Measurements from ENCODE around the gene ZNF280B.
"Not testable (repeated sequence)": the region's sequence is repeated elsewhere in the genome, so short reads cannot be mapped to it uniquely, and the experiment has no call there.

ZNF280B gene

DNA sequence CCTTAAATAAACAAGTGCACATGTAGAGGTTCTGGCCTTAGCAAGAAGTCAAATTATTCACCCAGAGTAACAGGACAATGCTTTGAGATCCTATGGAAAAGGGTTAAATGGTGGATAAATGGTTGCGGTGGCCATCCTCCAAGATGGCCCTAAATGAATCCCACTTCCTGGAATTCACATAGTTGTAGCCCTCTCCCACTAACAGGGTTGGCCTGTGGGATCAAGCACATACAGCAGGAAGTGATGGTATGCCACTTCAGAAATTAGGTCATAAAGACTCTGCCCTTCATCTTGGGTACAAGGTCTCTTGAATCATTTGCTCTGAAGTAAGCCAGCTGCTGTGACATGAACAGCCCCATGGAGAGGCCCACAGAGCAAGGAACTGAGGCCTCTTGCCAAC is 1.8 kb downstream of the ZNF280B start:
- no peak for DNase-seq

- no peak for DNase-seq
Observed at GRCh38 chr22:22498267-22498666, 10.3 kb downstream of the ZNF280B start.

GRCh38 chr22:22491589-22491988 is 17.0 kb downstream of the ZNF280B start:
- not testable (repeated sequence) for DNase-seq

GRCh38 chr22:22488736-22489135 is 19.8 kb downstream of the ZNF280B start:
- no peak for DNase-seq

DNA sequence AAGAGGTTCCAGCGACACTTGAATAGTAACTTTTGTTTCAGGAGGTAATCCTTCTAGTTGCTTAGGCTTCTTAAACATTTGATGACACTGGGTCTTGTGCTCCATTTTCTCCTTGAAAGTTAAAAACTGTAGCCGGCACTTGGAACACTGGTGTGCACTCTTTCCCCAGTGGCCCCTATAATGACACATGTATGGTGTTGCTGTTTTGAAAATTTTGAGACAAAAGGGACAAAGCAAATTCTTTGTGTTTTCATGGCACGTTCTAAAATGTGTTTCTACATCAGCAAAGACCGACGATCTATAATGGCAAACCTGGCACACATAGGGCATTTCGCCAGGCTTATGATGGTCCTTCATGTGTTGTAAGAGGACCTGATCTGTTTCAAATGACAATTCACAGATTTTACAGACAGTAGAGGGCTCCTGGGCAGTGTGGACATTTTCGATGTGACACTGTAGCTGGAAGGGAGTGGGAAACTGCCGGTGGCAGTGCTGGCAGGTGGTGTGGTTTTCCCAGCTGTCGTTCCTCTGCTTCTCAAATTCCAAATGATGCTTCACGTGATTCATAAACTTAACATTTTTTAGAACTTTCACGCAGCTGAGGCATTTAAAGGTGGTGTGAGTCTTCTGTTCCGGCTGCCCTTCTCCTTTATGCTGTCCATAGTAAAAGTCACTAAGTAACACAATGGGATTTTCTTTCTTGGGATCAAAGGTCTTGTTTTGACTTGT is 20.5 kb downstream of the ZNF280B start:
- no peak for DNase-seq

DNA sequence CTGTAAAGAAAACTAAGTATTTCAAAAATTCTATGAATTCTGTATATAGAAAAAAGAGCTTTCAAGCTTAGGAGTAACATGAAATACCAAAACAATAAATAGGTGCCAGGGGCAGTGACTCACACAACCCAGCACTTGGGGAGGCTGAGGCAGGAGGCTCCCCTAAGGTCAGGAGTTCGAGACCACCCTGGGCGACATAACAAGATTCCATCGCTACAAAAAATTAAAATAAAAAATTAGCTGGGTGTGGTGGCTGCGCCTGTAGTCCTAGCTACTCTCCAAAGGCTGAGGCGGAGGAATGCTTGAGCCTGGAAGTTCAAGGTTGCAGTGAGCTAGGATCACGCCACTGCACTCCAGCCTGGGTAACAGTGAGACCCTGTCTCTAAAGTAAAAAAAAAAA is 21.5 kb downstream of the ZNF280B start:
- no peak for DNase-seq

DNA sequence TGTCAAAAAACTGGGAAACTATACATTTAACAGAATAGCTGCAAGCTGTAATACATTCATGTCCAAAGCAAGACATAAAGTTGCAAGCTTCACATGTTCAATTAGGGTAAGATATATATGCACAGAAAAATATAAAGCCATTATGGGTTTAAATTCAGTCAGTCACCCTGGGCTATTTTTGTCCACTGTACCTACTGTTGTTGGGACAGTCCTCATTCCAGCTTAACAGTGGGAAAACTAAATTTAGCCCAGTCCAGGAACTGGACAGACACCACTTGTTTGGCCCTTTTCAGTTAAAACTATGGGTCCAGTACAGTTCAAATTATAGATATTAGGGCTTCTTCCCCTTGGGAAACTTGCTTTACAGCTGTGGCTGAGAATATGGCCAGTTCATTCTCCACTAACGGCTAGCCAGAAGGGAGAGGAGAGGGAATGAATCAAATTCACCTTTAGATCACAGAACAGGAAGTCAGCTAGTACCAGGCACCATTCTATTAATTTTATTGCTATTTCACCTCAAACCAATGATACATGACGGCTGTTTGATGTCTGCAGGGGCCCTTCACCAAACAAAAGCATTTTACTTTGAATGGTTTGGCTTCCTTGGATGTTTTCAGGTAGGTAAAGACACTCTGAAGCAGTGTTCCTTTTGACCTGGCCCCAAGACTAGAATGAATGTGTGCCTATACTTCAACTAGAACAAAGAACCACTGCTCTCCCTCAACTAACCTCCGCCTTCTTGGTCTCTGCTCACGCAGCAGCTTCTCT is 22.2 kb downstream of the ZNF280B start:
- DNase-seq, result no peak

GRCh38 chr22:22485524-22485923 is 23.0 kb downstream of the ZNF280B start:
- no peak for DNase-seq

DNA sequence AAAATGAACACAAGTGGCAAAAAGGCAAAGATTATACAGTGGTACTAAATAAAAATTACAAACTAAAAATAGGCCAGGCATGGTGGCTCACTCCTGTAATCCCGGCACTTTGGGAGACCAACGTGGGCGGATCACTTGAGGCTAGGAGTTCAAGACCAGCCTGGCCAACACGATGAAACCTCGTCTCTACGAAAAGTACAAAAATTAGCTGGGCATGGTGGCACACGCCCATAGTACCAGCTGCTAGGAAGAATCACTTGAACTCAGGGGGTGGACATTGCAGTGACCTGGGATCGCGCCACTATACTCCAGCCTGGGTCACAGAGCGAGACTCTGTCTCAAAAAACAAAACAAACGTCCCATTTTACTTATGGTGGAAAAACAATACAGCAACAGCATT is 24.5 kb downstream of the ZNF280B start:
- no peak for DNase-seq

GRCh38 chr22:22480940-22481339 is 27.6 kb downstream of the ZNF280B start:
- DNase-seq, result no peak

- no peak for DNase-seq
Observed at GRCh38 chr22:22479999-22480532, 28.5 kb downstream of the ZNF280B start.

DNA sequence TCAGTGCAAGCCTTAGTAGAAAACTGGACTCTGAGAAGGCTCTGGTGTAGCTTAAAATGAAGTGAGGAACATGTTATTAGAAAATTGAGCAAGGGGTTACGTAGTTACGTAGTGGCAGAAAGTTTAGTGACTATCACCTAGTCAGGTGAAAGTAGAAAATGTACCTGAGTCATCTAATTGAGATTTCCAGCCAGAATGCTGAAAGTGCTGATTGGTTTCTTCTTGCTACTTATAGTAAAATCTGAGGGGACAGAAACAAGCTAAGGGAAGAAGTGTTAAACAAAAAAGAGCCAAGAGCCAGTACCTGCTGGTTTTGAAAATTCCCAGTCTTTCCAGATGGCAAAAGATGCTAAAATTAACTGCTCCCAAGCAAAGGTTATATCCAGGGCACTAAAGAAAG is 29.4 kb downstream of the ZNF280B start:
- no peak for DNase-seq

DNA sequence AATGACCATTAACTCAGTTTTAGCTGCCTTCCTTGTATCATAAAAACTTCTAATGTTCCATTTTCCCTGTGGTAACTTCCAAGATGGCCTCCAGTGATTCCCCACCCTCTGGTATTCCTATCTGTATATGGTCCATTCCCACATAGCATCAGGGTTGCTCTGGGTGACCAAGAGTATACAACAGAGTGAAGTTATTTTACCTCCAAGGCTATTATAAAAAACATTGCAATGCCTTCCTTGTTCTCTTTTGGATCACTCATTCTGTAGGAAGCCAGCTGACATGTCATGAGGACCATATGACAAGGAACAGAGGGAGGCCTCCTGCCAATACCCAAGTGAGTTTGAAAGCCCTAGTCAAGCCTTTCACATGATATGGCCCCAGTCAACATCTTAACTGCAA is 30.1 kb downstream of the ZNF280B start:
- no peak for DNase-seq

- DNase-seq, result no peak
Observed at GRCh38 chr22:22474733-22475132, 33.8 kb downstream of the ZNF280B start.

DNA sequence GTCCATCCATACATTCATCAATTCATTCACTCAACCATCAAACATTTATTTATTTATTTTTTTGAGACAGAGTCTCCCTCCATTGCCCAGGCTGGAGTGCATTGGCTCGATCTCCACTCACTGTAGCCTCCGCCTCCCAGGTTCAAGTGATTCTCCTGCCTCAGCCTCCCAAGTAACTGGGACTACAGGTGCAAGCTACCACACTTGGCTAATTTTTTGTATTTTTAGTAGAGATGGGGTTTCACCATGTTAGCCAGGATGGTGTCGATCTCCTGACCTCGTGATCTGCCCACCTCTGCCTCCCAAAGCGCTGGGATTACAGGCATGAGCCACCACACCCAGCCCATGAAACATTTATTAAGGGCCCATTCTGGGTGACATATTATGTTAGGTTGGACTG is 37.4 kb downstream of the ZNF280B start:
- DNase-seq, result not testable (repeated sequence)

GRCh38 chr22:22469527-22469926 is 39.0 kb downstream of the ZNF280B start:
- no peak for DNase-seq

DNA sequence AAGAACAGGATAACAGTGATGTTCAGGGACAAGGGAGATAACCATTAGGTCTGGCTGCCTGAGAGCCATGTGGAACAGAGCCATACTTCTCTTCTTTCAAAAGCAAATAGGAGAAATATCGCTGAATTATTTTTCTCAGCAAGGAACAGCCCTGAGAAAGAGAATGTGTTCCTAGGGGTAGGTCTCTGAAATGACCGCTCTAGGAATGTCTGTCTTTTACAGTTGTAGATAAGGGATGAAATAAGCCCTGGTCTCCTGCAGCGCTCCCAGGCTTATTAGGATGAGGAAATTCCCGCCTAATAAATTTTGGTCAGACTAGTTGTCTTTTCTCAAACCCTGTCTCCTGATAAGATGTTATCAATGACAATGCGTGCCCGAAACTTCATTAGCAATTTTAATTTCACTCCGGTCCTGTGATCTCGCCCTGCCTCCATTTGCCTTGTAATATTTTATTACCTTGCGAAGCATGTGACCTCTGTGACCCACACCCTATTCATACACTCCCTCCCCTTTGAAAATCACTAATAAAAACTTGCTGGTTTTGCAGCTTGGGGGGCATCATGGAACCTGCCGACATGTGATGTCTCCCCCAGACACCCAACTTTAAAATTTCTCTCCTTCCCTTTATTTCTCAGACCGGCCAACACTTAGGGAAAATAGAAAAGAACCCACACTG is 39.6 kb downstream of the ZNF280B start:
- not testable (repeated sequence) for DNase-seq

GRCh38 chr22:22467112-22467511 is 41.4 kb downstream of the ZNF280B start:
- no peak for DNase-seq

- DNase-seq, result no peak
Observed at GRCh38 chr22:22465782-22466181, 42.8 kb downstream of the ZNF280B start.

DNA sequence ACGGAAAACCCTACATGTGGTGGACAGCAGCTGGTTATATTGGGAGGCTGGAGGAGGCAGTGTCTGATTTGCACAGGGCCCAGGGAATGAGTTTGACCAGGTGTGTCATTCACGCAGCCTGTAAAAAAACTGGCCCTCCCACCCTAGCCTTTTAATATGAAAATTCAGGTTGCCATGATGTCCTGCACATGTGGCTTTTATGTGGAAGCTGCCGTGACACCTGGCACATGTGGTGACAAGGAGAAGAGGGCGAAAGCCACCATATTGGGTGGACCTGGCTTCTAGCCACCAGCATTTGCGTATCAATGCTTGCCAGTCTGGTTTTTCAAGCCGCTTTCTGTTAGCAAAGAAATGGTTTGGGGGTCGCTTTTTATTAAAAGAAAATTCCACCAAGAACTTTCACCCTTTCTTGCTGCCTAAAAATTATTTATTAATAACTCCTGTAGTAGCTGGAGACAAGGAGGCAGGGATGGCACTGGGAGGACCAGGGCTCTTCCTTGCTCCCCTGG is 43.4 kb downstream of the ZNF280B start:
- no peak for DNase-seq

- no peak for DNase-seq
Observed at GRCh38 chr22:22464541-22465054, 43.9 kb downstream of the ZNF280B start.

DNA sequence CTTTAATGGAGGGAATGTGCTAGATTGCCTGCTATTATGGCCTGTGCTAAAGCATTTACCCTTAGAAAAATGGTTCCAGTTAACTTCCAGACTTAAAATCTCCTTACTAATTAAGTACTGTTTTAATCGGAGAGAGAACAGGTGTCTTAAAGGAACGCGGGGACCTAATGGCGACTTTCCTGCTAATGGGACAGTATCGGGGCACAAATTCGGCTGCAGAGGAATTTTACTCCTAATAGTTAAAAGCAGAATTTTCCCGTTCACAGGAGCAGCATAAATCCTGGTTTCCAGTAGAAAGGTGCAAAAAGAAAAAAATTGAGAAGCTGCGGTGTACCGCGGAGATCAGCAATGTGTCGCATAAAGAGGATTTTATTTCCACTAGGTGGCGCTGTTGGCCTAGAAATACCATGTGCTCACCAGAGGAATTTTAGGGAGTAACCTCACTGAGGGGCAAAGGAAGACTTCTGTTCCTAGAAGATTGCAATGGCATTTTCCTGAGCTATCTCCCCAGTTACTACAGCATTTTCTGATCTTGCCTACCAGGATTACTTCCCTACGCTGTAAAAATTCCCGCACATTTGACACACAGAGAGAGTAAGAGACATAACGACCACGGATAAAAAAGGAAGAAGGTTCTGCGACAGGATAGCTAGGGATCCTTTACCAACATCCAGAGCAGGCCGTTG is 44.5 kb downstream of the ZNF280B start:
- peak; percentile 2 for DNase-seq
